Mesodermal cell (in vitro differentiated cells): ENCODE measurements around the gene SLC38A11.

Experiments
- H3K27ac ChIP-seq: 2 replicates; pipeline ENCODE4 v1.7.0; 2013; ENCODE audit warnings: mild to moderate bottlenecking, low read depth, low read length, moderate library complexity; ENCODE audit not compliant: severe bottlenecking
- H3K36me3 ChIP-seq: 2 replicates; pipeline ENCODE4 v1.7.1; 2013; ENCODE audit warnings: mild to moderate bottlenecking, low read length, moderate library complexity; ENCODE audit not compliant: control insufficient read depth, insufficient read depth
- H3K4me1 ChIP-seq: one replicate; pipeline ENCODE4 v1.7.1; 2013; ENCODE audit warnings: mild to moderate bottlenecking, low read length; ENCODE audit not compliant: insufficient read depth, control insufficient read depth, poor library complexity, severe bottlenecking
- H3K4me3 ChIP-seq: 2 replicates; pipeline ENCODE4 v1.7.0; 2013; ENCODE audit warnings: low read length, control low read depth, mild to moderate bottlenecking; ENCODE audit not compliant: insufficient read depth, poor library complexity, severe bottlenecking; ENCODE audit errors: extremely low read depth
- H3K9me3 ChIP-seq: 2 replicates; pipeline ENCODE4 v1.7.1; 2013; ENCODE audit warnings: mild to moderate bottlenecking, low read length, moderate library complexity; ENCODE audit not compliant: control insufficient read depth
- WGBS, 2 experiments: methylation state at CpG; one replicate each; pipeline ENCODE4 v1.1.5; 2013; ENCODE audit warnings: missing lambda C conversion rate in 2 of 2; ENCODE audit not compliant: insufficient coverage in 2 of 2; 5-methylcytosine and 5-hydroxymethylcytosine counted together

SLC38A11 gene

GRCh38 chr2:164969909-164970690 lies 14.8 kb upstream of the SLC38A11 start:
- WGBS, 2 experiments, result no CpG with 5 or more reads among the region's 2 CpGs

GRCh38 chr2:164967781-164968228 lies 12.5 kb upstream of the SLC38A11 start:
- peaks cover 11% of the 10 kb centered on the region for H3K9me3 ChIP-seq
- no peaks in the 10 kb centered on the region for H3K4me1 ChIP-seq
- 93 to 100% methylated on average over 2 of the region's 2 CpGs for WGBS, 2 experiments
- no peak overlapping the region for H3K4me3 ChIP-seq
- H3K27ac ChIP-seq, result no peak overlapping the region
- H3K36me3 ChIP-seq, result no peaks in the 10 kb centered on the region

More at GRCh38 chr2:164969909-164970690, 14.8 kb upstream of the SLC38A11 start:
- Histone ChIP-seq H3K4me1 (no peaks in the 10 kb centered on the region), H3K27ac (no peak overlapping the region), H3K36me3 (no peaks in the 10 kb centered on the region), H3K4me3 (no peak overlapping the region), H3K9me3 (peaks cover 11% of the 10 kb centered on the region)

GRCh38 chr2:164967361-164967760 lies 12.0 kb upstream of the SLC38A11 start:
- H3K4me1 ChIP-seq, result no peaks in the 10 kb centered on the region
- no peak overlapping the region for H3K4me3 ChIP-seq
- no peaks in the 10 kb centered on the region for H3K36me3 ChIP-seq
- H3K9me3 ChIP-seq, result peaks cover 11% of the 10 kb centered on the region
- no peak overlapping the region for H3K27ac ChIP-seq
- WGBS, 2 experiments, result 100% methylated on average over 2 of the region's 2 CpGs

GRCh38 chr2:164964700-164965099 lies 9.4 kb upstream of the SLC38A11 start:
- no peak overlapping the region for H3K27ac ChIP-seq
- 100% methylated on average over 1 of the region's 1 CpG; no CpG with 5 or more reads in 1 of the 2 experiments for WGBS, 2 experiments
- H3K4me3 ChIP-seq, result no peak overlapping the region
- no peaks in the 10 kb centered on the region for H3K36me3 ChIP-seq
- H3K4me1 ChIP-seq, result no peaks in the 10 kb centered on the region
- H3K9me3 ChIP-seq, result peaks cover 11% of the 10 kb centered on the region

- WGBS, 2 experiments, result no CpG with 5 or more reads among the region's 2 CpGs
- H3K27ac ChIP-seq, result no peak overlapping the region
- no peak overlapping the region for H3K4me3 ChIP-seq
- no peaks in the 10 kb centered on the region for H3K4me1 ChIP-seq
- no peaks in the 10 kb centered on the region for H3K9me3 ChIP-seq
- no peaks in the 10 kb centered on the region for H3K36me3 ChIP-seq
These were observed 4.8 kb upstream of the SLC38A11 start for GRCh38 chr2:164960159-164960558.

GRCh38 chr2:164954186-164954585 lies 1.1 kb downstream of the SLC38A11 start:
- Histone ChIP-seq H3K27ac (no peak overlapping the region), H3K36me3 (no peaks in the 10 kb centered on the region), H3K9me3 (no peaks in the 10 kb centered on the region), H3K4me1 (no peaks in the 10 kb centered on the region), H3K4me3 (no peak overlapping the region)
- WGBS, 2 experiments, result 82% methylated on average over 2 of the region's 4 CpGs; no CpG with 5 or more reads in 1 of the 2 experiments

GRCh38 chr2:164953279-164953678 lies 2.0 kb downstream of the SLC38A11 start:
- H3K27ac ChIP-seq, result no peak overlapping the region
- no peaks in the 10 kb centered on the region for H3K36me3 ChIP-seq
- H3K4me3 ChIP-seq, result no peak overlapping the region
- H3K9me3 ChIP-seq, result no peaks in the 10 kb centered on the region
- 73% methylated on average over 3 of the region's 3 CpGs; no CpG with 5 or more reads in 1 of the 2 experiments for WGBS, 2 experiments
- H3K4me1 ChIP-seq, result no peaks in the 10 kb centered on the region

- H3K4me1 ChIP-seq, result no peaks in the 10 kb centered on the region
- H3K27ac ChIP-seq, result no peak overlapping the region
- H3K9me3 ChIP-seq, result no peaks in the 10 kb centered on the region
- WGBS, 2 experiments, result 87 to 89% methylated on average over 6 to 7 of the region's 8 CpGs
- H3K36me3 ChIP-seq, result no peaks in the 10 kb centered on the region
- H3K4me3 ChIP-seq, result no peak overlapping the region
These were observed 3.1 kb downstream of the SLC38A11 start for GRCh38 chr2:164952057-164952702.

GRCh38 chr2:164948540-164948939 lies 6.8 kb downstream of the SLC38A11 start:
- WGBS, 2 experiments, result 80% methylated on average over 1 of the region's 1 CpG; no CpG with 5 or more reads in 1 of the 2 experiments
- H3K9me3 ChIP-seq, result no peaks in the 10 kb centered on the region

GRCh38 chr2:164947281-164947680 lies 8.0 kb downstream of the SLC38A11 start:
- WGBS, 2 experiments, result 90 to 91% methylated on average over 4 to 7 of the region's 7 CpGs
- Histone ChIP-seq H3K36me3 (no peaks in the 10 kb centered on the region), H3K4me1 (no peaks in the 10 kb centered on the region), H3K4me3 (no peak overlapping the region), H3K9me3 (no peaks in the 10 kb centered on the region), H3K27ac (no peak overlapping the region)

More at GRCh38 chr2:164948540-164948939, 6.8 kb downstream of the SLC38A11 start:
- no peaks in the 10 kb centered on the region for H3K4me1 ChIP-seq
- H3K27ac ChIP-seq, result no peak overlapping the region
- H3K4me3 ChIP-seq, result no peak overlapping the region
- H3K36me3 ChIP-seq, result no peaks in the 10 kb centered on the region

- WGBS, 2 experiments, result no CpG with 5 or more reads among the region's 1 CpG
- H3K9me3 ChIP-seq, result no peaks in the 10 kb centered on the region
- H3K27ac ChIP-seq, result no peak overlapping the region
- H3K4me1 ChIP-seq, result no peaks in the 10 kb centered on the region
- H3K36me3 ChIP-seq, result no peaks in the 10 kb centered on the region
- no peak overlapping the region for H3K4me3 ChIP-seq
These were observed 12.0 kb downstream of the SLC38A11 start for GRCh38 chr2:164943289-164943688.
